ENCODE measurements around the gene BATF.

GRCh38 chr14:75563931-75564330 is 41.7 kb downstream of the BATF start:
- TF ChIP-seq FOXM1 (IDR thresholded peaks at IDR 0.05; ENCODE audit: borderline replicate concordance) (no peak), BHLHE40 (IDR thresholded peaks at IDR 0.05; ENCODE audit: borderline replicate concordance) (no peak), L3MBTL2 (conservative IDR thresholded peaks at IDR 0.05) (no peak), SP1 (IDR thresholded peaks at IDR 0.05) (no peak)

Measured in HEK293T (cell line).